Activated CD8-positive, alpha-beta T cell treated with anti-CD3 and anti-CD28 coated beads, Interleukin-2, amount 10 ng/mL, durations not matched to agents 7 days and 5 days (primary cell): Measurements from ENCODE around the gene TRH. TPM values are rescaled to one million over a fixed set of nuclear protein-coding genes. Genes with fewer than 3 reads are reported as not detected.
A peak's percentile ranks its signal among the peaks of the same experiment; 100 is the strongest.

Source experiments
- ATAC-seq: fragments of 150-1000 bp; cut with Tn5 transposase; one replicate; pipeline ENCODE4 v1.10.0; 2021; ENCODE audit warnings: moderate library complexity
- CTCF ChIA-PET: fragments of 350-600 bp; sonication (Branson Sonifier 250); formaldehyde crosslinking; loops from one replicate; lab custom pipeline; 2021; ENCODE audit warnings: antibody characterized with exemption; lab: Charles Lee
- POLR2A ChIA-PET: fragments of 350-600 bp; sonication (Branson Sonifier 250); formaldehyde crosslinking; loops from one replicate; lab custom pipeline; 2021; ENCODE audit warnings: antibody characterized with exemption; lab: Charles Lee
- DNase-seq: peaks from one replicate; pipeline ENCODE4 v3.0.0-alpha.2; 2020
- H3K27ac Mint-ChIP-seq: one replicate; pipeline ENCODE4 v1.8.0; 2021; ENCODE audit warnings: mild to moderate bottlenecking, mixed read lengths
- H3K27me3 Mint-ChIP-seq: one replicate; pipeline ENCODE4 v1.8.0; 2021; ENCODE audit warnings: low read depth, mixed read lengths
- H3K36me3 Mint-ChIP-seq: one replicate; pipeline ENCODE4 v1.8.0; 2021; ENCODE audit warnings: low read depth, mixed read lengths
- H3K4me1 Mint-ChIP-seq: one replicate; pipeline ENCODE4 v1.8.0; 2021; ENCODE audit warnings: low read depth, mixed read lengths
- H3K4me3 Mint-ChIP-seq: one replicate; pipeline ENCODE4 v1.8.0; 2021; ENCODE audit warnings: mild to moderate bottlenecking, mixed read lengths
- H3K9me3 Mint-ChIP-seq: one replicate; pipeline ENCODE4 v1.8.0; 2022; ENCODE audit warnings: mixed read lengths; ENCODE audit not compliant: insufficient read depth
- total RNA-seq, 2 experiments: library from RNA; stranded (reverse); gene quantifications; one replicate each; pipeline ENCODE4 v1.2.3, GENCODE V29; 2021

Gene TRH
- total RNA-seq, 2 experiments from 2014 or later = not detected

GRCh38 chr3:129966876-129967275 lies 7.6 kb upstream of the TRH start:
- ATAC-seq (no peak), DNase-seq (no peak)
- no peak overlapping the region for H3K4me3 Mint-ChIP-seq
- no peaks in the 10 kb centered on the region for H3K36me3 Mint-ChIP-seq
- H3K27me3 Mint-ChIP-seq = peaks cover 12% of the 10 kb centered on the region
- ChIA-PET POLR2A (no interaction called here), CTCF (no interaction called here)
- H3K4me1 Mint-ChIP-seq = no peaks in the 10 kb centered on the region
- no peak overlapping the region for H3K27ac Mint-ChIP-seq
- H3K9me3 Mint-ChIP-seq = no peaks in the 10 kb centered on the region

- POLR2A ChIA-PET = no interaction called here
- Mint-ChIP-seq H3K27ac (no peak overlapping the region), H3K4me3 (no peak overlapping the region), H3K27me3 (peaks cover 18% of the 10 kb centered on the region), H3K4me1 (no peaks in the 10 kb centered on the region), H3K9me3 (no peaks in the 10 kb centered on the region), H3K36me3 (no peaks in the 10 kb centered on the region)
- ATAC-seq = no peak
- CTCF ChIA-PET = no interaction called here
- DNase-seq = no peak
Measured at GRCh38 chr3:129967761-129968160, 6.8 kb upstream of the TRH start.

GRCh38 chr3:129971351-129972052 lies 3.0 kb upstream of the TRH start:
- H3K27ac Mint-ChIP-seq = no peak overlapping the region
- DNase-seq (no peak), ATAC-seq (no peak)
- H3K4me1 Mint-ChIP-seq = peaks cover 4% of the 10 kb centered on the region
- peaks cover 48% of the 10 kb centered on the region for H3K27me3 Mint-ChIP-seq
- H3K36me3 Mint-ChIP-seq = no peaks in the 10 kb centered on the region
- no peaks in the 10 kb centered on the region for H3K9me3 Mint-ChIP-seq
- ChIA-PET CTCF (no interaction called here), POLR2A (no interaction called here)
- no peak overlapping the region for H3K4me3 Mint-ChIP-seq

- Mint-ChIP-seq H3K4me1 (peaks cover 4% of the 10 kb centered on the region), H3K9me3 (no peaks in the 10 kb centered on the region)
- CTCF ChIA-PET = no interaction called here
Measured at GRCh38 chr3:129972301-129972700, 2.2 kb upstream of the TRH start.

GRCh38 chr3:129973853-129974563 lies 512 bp upstream of the TRH start:
- CTCF ChIA-PET = no interaction called here
- Mint-ChIP-seq H3K36me3 (no peaks in the 10 kb centered on the region), H3K4me1 (peaks cover 4% of the 10 kb centered on the region), H3K9me3 (no peaks in the 10 kb centered on the region), H3K4me3 (no peak overlapping the region), H3K27ac (no peak overlapping the region), H3K27me3 (peaks cover 57% of the 10 kb centered on the region)
- DNase-seq (no peak), ATAC-seq (no peak)
- POLR2A ChIA-PET = no interaction called here

More at GRCh38 chr3:129972301-129972700, 2.2 kb upstream of the TRH start:
- Mint-ChIP-seq H3K27ac (no peak overlapping the region), H3K27me3 (peaks cover 51% of the 10 kb centered on the region), H3K36me3 (no peaks in the 10 kb centered on the region), H3K4me3 (no peak overlapping the region)
- ATAC-seq (no peak), DNase-seq (no peak)
- POLR2A ChIA-PET = no interaction called here

- H3K4me3 Mint-ChIP-seq = no peak overlapping the region
- ChIA-PET CTCF (interaction anchor here (0.8 kb wide), 1 partner anchor 25 kb away, joined by 3 read pairs; no protein-coding TSS in a partner anchor), POLR2A (no interaction called here)
- peak; percentile 16 for ATAC-seq
- H3K27ac Mint-ChIP-seq = no peak overlapping the region
- peaks cover 4% of the 10 kb centered on the region for H3K4me1 Mint-ChIP-seq
- no peaks in the 10 kb centered on the region for H3K9me3 Mint-ChIP-seq
- H3K36me3 Mint-ChIP-seq = no peaks in the 10 kb centered on the region
- H3K27me3 Mint-ChIP-seq = peaks cover 57% of the 10 kb centered on the region
- DNase-seq = peak; percentile 22
Measured at GRCh38 chr3:129974833-129975704, 549 bp downstream of the TRH start.

GRCh38 chr3:129975705-129976048 lies 1.2 kb downstream of the TRH start:
- H3K27me3 Mint-ChIP-seq = peaks cover 55% of the 10 kb centered on the region
- POLR2A ChIA-PET = no interaction called here
- ATAC-seq (no peak), DNase-seq (no peak)
- no peaks in the 10 kb centered on the region for H3K36me3 Mint-ChIP-seq
- no peak overlapping the region for H3K4me3 Mint-ChIP-seq
- H3K27ac Mint-ChIP-seq = no peak overlapping the region
- peaks cover 4% of the 10 kb centered on the region for H3K4me1 Mint-ChIP-seq
- H3K9me3 Mint-ChIP-seq = no peaks in the 10 kb centered on the region
- CTCF ChIA-PET = interaction anchor here (0.8 kb wide), 1 partner anchor 25 kb away, joined by 3 read pairs; no protein-coding TSS in a partner anchor

- POLR2A ChIA-PET = no interaction called here
Measured at GRCh38 chr3:129976286-129976685, 1.8 kb downstream of the TRH start.

GRCh38 chr3:129978123-129978522 lies 3.6 kb downstream of the TRH start:
- POLR2A ChIA-PET = no interaction called here

More at GRCh38 chr3:129976286-129976685, 1.8 kb downstream of the TRH start:
- Mint-ChIP-seq H3K27me3 (peaks cover 50% of the 10 kb centered on the region), H3K27ac (no peak overlapping the region), H3K4me1 (peaks cover 4% of the 10 kb centered on the region), H3K36me3 (no peaks in the 10 kb centered on the region), H3K9me3 (no peaks in the 10 kb centered on the region), H3K4me3 (no peak overlapping the region)
- ATAC-seq = no peak
- CTCF ChIA-PET = no interaction called here
- no peak for DNase-seq

GRCh38 chr3:129979905-129980304 lies 5.4 kb downstream of the TRH start:
- Mint-ChIP-seq H3K27ac (no peak overlapping the region), H3K4me1 (peaks cover 4% of the 10 kb centered on the region), H3K36me3 (no peaks in the 10 kb centered on the region), H3K9me3 (no peaks in the 10 kb centered on the region), H3K4me3 (no peak overlapping the region), H3K27me3 (peaks cover 30% of the 10 kb centered on the region)
- POLR2A ChIA-PET = no interaction called here
- DNase-seq = no peak
- no peak for ATAC-seq
- CTCF ChIA-PET = no interaction called here

More at GRCh38 chr3:129978123-129978522, 3.6 kb downstream of the TRH start:
- H3K4me1 Mint-ChIP-seq = peaks cover 4% of the 10 kb centered on the region
- H3K27me3 Mint-ChIP-seq = peaks cover 43% of the 10 kb centered on the region
- H3K36me3 Mint-ChIP-seq = no peaks in the 10 kb centered on the region
- DNase-seq = no peak
- H3K27ac Mint-ChIP-seq = no peak overlapping the region
- no peak overlapping the region for H3K4me3 Mint-ChIP-seq
- no peaks in the 10 kb centered on the region for H3K9me3 Mint-ChIP-seq
- CTCF ChIA-PET = no interaction called here
- no peak for ATAC-seq

GRCh38 chr3:129983561-129983960 lies 9.0 kb downstream of the TRH start:
- CTCF ChIA-PET = no interaction called here
- Mint-ChIP-seq H3K36me3 (no peaks in the 10 kb centered on the region), H3K4me3 (no peak overlapping the region), H3K4me1 (no peaks in the 10 kb centered on the region), H3K9me3 (no peaks in the 10 kb centered on the region), H3K27ac (no peak overlapping the region), H3K27me3 (peaks cover 8% of the 10 kb centered on the region)
- DNase-seq (no peak), ATAC-seq (no peak)
- POLR2A ChIA-PET = no interaction called here

GRCh38 chr3:129984125-129984524 lies 9.6 kb downstream of the TRH start:
- H3K27me3 Mint-ChIP-seq = peaks cover 4% of the 10 kb centered on the region
- DNase-seq (no peak), ATAC-seq (no peak)
- no peaks in the 10 kb centered on the region for H3K4me1 Mint-ChIP-seq
- no peak overlapping the region for H3K4me3 Mint-ChIP-seq
- no peaks in the 10 kb centered on the region for H3K9me3 Mint-ChIP-seq
- POLR2A ChIA-PET = no interaction called here
- H3K27ac Mint-ChIP-seq = no peak overlapping the region
- CTCF ChIA-PET = no interaction called here
- H3K36me3 Mint-ChIP-seq = no peaks in the 10 kb centered on the region
